ENCODE results near the gene PDCD7. TPM values are rescaled to one million over a fixed set of nuclear protein-coding genes. Genes with fewer than 3 reads are reported as not detected.
"Not testable (repeated sequence)": the region's sequence is repeated elsewhere in the genome, so short reads cannot be mapped to it uniquely, and the experiment has no call there.

The PDCD7 gene
- total RNA-seq, 4 donors from 2014 or later = 6.5 to 23.1 (median 17.8) TPM

- Histone ChIP-seq H3K27ac (peak overlapping the region in 1 of 4 donors; percentile 72), H3K4me3 (peak overlapping the region in 2 of 4 donors; percentile 6 to 11), H3K36me3 (no peaks in the 10 kb centered on the region), H3K27me3 (no peaks in the 10 kb centered on the region), H3K9me3 (no peaks in the 10 kb centered on the region), H3K4me1 (peaks cover 0 to 21% (median 4%) of the 10 kb centered on the region in 4 donors)
- TF ChIP-seq CTCF (IDR thresholded peaks at IDR 0.05) (no peak), POLR2A (IDR thresholded peaks at IDR 0.05) (no peak)
- DNase-seq = no peak
Measured at GRCh38 chr15:65077291-65077980, 56.2 kb downstream of the PDCD7 start.

GRCh38 chr15:65076486-65077290 is 56.9 kb downstream of the PDCD7 start, which contains the start of gene KBTBD13:
Gene KBTBD13, plus strand, starts transcription at chr15:65076746. Its CDS starts 70 bp downstream, at chr15:65076816.
- no peak for TF ChIP-seq POLR2A (IDR thresholded peaks at IDR 0.05)
- TF ChIP-seq CTCF (IDR thresholded peaks at IDR 0.05) = no peak
- Histone ChIP-seq H3K27ac (peak within 1 kb of the TSS in 1 of 4 donors; percentile 72), H3K4me3 (peak within 1 kb of the TSS in 2 of 4 donors; percentile 6 to 11), H3K9me3 (no peaks in the 10 kb centered on the region), H3K27me3 (no peaks in the 10 kb centered on the region), H3K4me1 (peaks cover 0 to 20% (median 2%) of the 10 kb centered on the region in 4 donors), H3K36me3 (no peaks in the 10 kb centered on the region)
- no peak for DNase-seq

GRCh38 chr15:65075607-65076395 is 57.8 kb downstream of the PDCD7 start:
- not testable (repeated sequence) for H3K4me3 ChIP-seq, H3K27me3 ChIP-seq, H3K27ac ChIP-seq, H3K36me3 ChIP-seq, DNase-seq, H3K9me3 ChIP-seq
- H3K4me1 ChIP-seq = peaks cover 0 to 24% (median 2%) of the 10 kb centered on the region in 4 donors

DNA sequence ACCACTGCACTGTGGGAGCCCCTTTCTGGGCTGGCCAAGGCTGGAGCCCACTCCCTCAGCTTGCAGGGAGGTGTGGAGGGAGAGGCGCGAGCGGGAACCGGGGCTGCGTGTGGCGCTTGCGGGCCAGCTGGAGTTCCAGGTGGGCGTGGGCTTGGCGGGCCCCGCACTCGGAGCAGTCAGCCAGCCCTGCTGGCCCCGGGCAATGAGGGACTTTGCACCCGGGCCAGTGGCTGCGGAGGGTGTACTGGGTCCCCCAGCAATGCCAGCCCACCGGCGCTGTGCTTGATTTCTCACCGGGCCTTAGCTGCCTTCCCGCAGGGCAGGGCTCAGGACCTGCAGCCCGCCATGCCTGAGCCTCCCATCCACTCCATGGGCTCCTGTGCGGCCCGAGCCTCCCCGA is 58.7 kb downstream of the PDCD7 start:
- not testable (repeated sequence) for H3K27me3 ChIP-seq, H3K9me3 ChIP-seq, H3K36me3 ChIP-seq, DNase-seq, H3K4me3 ChIP-seq, H3K27ac ChIP-seq
- H3K4me1 ChIP-seq = peaks cover 0 to 24% (median 2%) of the 10 kb centered on the region in 4 donors

DNA sequence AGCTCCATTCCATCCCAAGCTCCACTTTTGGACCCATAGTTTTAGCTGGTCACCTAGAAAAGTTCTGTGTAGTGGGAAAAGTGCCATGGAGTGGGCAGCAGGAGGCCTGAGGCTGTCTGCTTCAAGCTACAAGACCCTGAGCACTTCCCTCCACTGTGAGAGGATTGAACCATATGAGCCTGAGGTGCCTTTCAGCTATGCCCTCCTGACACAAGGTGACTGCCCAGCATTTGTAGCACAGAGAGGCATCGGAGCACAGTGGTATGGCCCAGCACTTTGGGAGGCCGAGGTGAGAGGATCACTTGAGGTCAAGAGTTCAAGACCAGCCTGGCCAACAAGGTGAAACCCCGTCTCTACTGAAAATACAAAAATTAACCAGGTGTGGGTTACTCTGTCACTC is 61.0 kb downstream of the PDCD7 start:
- TF ChIP-seq POLR2A (IDR thresholded peaks at IDR 0.05) = no peak
- no peak for TF ChIP-seq CTCF (IDR thresholded peaks at IDR 0.05)
- Histone ChIP-seq H3K27me3 (peaks cover 0 to 4% of the 10 kb centered on the region in 2 donors), H3K36me3 (no peaks in the 10 kb centered on the region), H3K9me3 (no peaks in the 10 kb centered on the region), H3K4me1 (peaks cover 0 to 29% (median under 1%) of the 10 kb centered on the region in 4 donors), H3K4me3 (no peak overlapping the region), H3K27ac (peak overlapping the region in 1 of 4 donors; percentile 59)
- DNase-seq = no peak

DNA sequence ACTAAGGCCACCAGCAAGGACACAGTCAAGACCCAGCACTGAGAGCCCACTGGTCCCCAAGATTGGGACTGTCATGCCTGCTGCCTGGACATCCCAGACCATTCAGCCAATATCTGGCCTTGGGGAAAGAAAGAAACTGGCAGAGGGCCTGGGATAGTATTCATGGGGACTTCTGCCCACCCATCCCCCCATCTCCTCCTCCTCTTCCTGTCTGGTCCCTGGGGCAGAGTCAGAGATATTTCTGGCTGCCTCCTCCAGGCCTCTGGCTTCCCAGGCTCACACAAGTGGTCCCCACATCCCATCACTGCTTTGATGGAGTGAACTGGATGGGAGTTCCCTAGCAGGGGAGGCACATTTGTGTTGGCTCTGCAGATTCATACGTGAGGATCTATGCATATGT is 61.6 kb downstream of the PDCD7 start:
- TF ChIP-seq CTCF (IDR thresholded peaks at IDR 0.05) = no peak
- no peak for TF ChIP-seq POLR2A (IDR thresholded peaks at IDR 0.05)
- no peak for DNase-seq
- Histone ChIP-seq H3K9me3 (no peaks in the 10 kb centered on the region), H3K27ac (peak overlapping the region in 3 of 4 donors; percentile 46 to 59 (median 59)), H3K27me3 (peaks cover 0 to 9% of the 10 kb centered on the region in 2 donors), H3K4me1 (peaks cover 0 to 31% (median 0%) of the 10 kb centered on the region in 4 donors), H3K36me3 (no peaks in the 10 kb centered on the region), H3K4me3 (no peak overlapping the region)

Data from Peyer's patch (tissue), 4 donors.